ENCODE results near the gene CLDN12.

CLDN12 gene

GRCh38 chr7:90409667-90410066 lies 6.4 kb downstream of the CLDN12 start:
- H3K4me1 ChIP-seq (ENCODE audit: insufficient read depth, low read length): peaks cover under 1% of the 10 kb centered on the region
- H3K9me3 ChIP-seq (ENCODE audit: low read length): no peaks in the 10 kb centered on the region
- peaks cover 42% of the 10 kb centered on the region for H3K36me3 ChIP-seq (ENCODE audit: insufficient read depth, low read length)

GRCh38 chr7:90411510-90411909 lies 8.2 kb downstream of the CLDN12 start:
- H3K36me3 ChIP-seq (ENCODE audit: insufficient read depth, low read length): peaks cover 38% of the 10 kb centered on the region

More at GRCh38 chr7:90409667-90410066, 6.4 kb downstream of the CLDN12 start:
- H3K27me3 ChIP-seq (ENCODE audit: insufficient read depth, low read length): no peaks in the 10 kb centered on the region
- H3K4me3 ChIP-seq (ENCODE audit: low read length): no peak overlapping the region
- H2AFZ ChIP-seq (ENCODE audit: low read depth, low read length): no peak overlapping the region

GRCh38 chr7:90412458-90413184 lies 9.4 kb downstream of the CLDN12 start:
- Histone ChIP-seq H2AFZ (ENCODE audit: low read depth, low read length) (no peak overlapping the region), H3K4me1 (ENCODE audit: insufficient read depth, low read length) (no peaks in the 10 kb centered on the region), H3K9me3 (ENCODE audit: low read length) (no peaks in the 10 kb centered on the region), H3K4me3 (ENCODE audit: low read length) (no peak overlapping the region), H3K36me3 (ENCODE audit: insufficient read depth, low read length) (peaks cover 30% of the 10 kb centered on the region), H3K27me3 (ENCODE audit: insufficient read depth, low read length) (no peaks in the 10 kb centered on the region)

More at GRCh38 chr7:90411510-90411909, 8.2 kb downstream of the CLDN12 start:
- H3K27me3 ChIP-seq (ENCODE audit: insufficient read depth, low read length): no peaks in the 10 kb centered on the region
- no peaks in the 10 kb centered on the region for H3K9me3 ChIP-seq (ENCODE audit: low read length)
- no peaks in the 10 kb centered on the region for H3K4me1 ChIP-seq (ENCODE audit: insufficient read depth, low read length)
- no peak overlapping the region for H3K4me3 ChIP-seq (ENCODE audit: low read length)
- H2AFZ ChIP-seq (ENCODE audit: low read depth, low read length): no peak overlapping the region

- no peak overlapping the region for H3K4me3 ChIP-seq (ENCODE audit: low read length)
- no peaks in the 10 kb centered on the region for H3K9me3 ChIP-seq (ENCODE audit: low read length)
- no peaks in the 10 kb centered on the region for H3K27me3 ChIP-seq (ENCODE audit: insufficient read depth, low read length)
- peaks cover 26% of the 10 kb centered on the region for H3K36me3 ChIP-seq (ENCODE audit: insufficient read depth, low read length)
- no peaks in the 10 kb centered on the region for H3K4me1 ChIP-seq (ENCODE audit: insufficient read depth, low read length)
- no peak overlapping the region for H2AFZ ChIP-seq (ENCODE audit: low read depth, low read length)
Observed at GRCh38 chr7:90413185-90413528, 9.9 kb downstream of the CLDN12 start.

- Histone ChIP-seq H3K27me3 (ENCODE audit: insufficient read depth, low read length) (no peaks in the 10 kb centered on the region), H2AFZ (ENCODE audit: low read depth, low read length) (no peak overlapping the region), H3K4me1 (ENCODE audit: insufficient read depth, low read length) (no peaks in the 10 kb centered on the region), H3K36me3 (ENCODE audit: insufficient read depth, low read length) (no peaks in the 10 kb centered on the region), H3K4me3 (ENCODE audit: low read length) (no peak overlapping the region), H3K9me3 (ENCODE audit: low read length) (no peaks in the 10 kb centered on the region)
Observed at GRCh38 chr7:90421651-90422050, 18.4 kb downstream of the CLDN12 start.

GRCh38 chr7:90424720-90425119 lies 21.5 kb downstream of the CLDN12 start:
- Histone ChIP-seq H2AFZ (ENCODE audit: low read depth, low read length) (no peak overlapping the region), H3K4me3 (ENCODE audit: low read length) (no peak overlapping the region), H3K9me3 (ENCODE audit: low read length) (no peaks in the 10 kb centered on the region), H3K36me3 (ENCODE audit: insufficient read depth, low read length) (no peaks in the 10 kb centered on the region), H3K27me3 (ENCODE audit: insufficient read depth, low read length) (no peaks in the 10 kb centered on the region), H3K4me1 (ENCODE audit: insufficient read depth, low read length) (no peaks in the 10 kb centered on the region)

- Histone ChIP-seq H2AFZ (ENCODE audit: low read depth, low read length) (no peak overlapping the region), H3K4me1 (ENCODE audit: insufficient read depth, low read length) (no peaks in the 10 kb centered on the region), H3K4me3 (ENCODE audit: low read length) (no peak overlapping the region), H3K27me3 (ENCODE audit: insufficient read depth, low read length) (no peaks in the 10 kb centered on the region), H3K9me3 (ENCODE audit: low read length) (no peaks in the 10 kb centered on the region), H3K36me3 (ENCODE audit: insufficient read depth, low read length) (no peaks in the 10 kb centered on the region)
Observed at GRCh38 chr7:90425376-90425775, 22.1 kb downstream of the CLDN12 start.

GRCh38 chr7:90430614-90431460 lies 27.6 kb downstream of the CLDN12 start:
- Histone ChIP-seq H3K27me3 (ENCODE audit: insufficient read depth, low read length) (no peaks in the 10 kb centered on the region), H3K36me3 (ENCODE audit: insufficient read depth, low read length) (no peaks in the 10 kb centered on the region), H3K9me3 (ENCODE audit: low read length) (peaks cover 5% of the 10 kb centered on the region), H2AFZ (ENCODE audit: low read depth, low read length) (no peak overlapping the region), H3K4me3 (ENCODE audit: low read length) (no peak overlapping the region), H3K4me1 (ENCODE audit: insufficient read depth, low read length) (no peaks in the 10 kb centered on the region)

- H3K4me3 ChIP-seq (ENCODE audit: low read length): no peak overlapping the region
- no peaks in the 10 kb centered on the region for H3K4me1 ChIP-seq (ENCODE audit: insufficient read depth, low read length)
- peaks cover 5% of the 10 kb centered on the region for H3K9me3 ChIP-seq (ENCODE audit: low read length)
- no peaks in the 10 kb centered on the region for H3K27me3 ChIP-seq (ENCODE audit: insufficient read depth, low read length)
- no peak overlapping the region for H2AFZ ChIP-seq (ENCODE audit: low read depth, low read length)
- H3K36me3 ChIP-seq (ENCODE audit: insufficient read depth, low read length): no peaks in the 10 kb centered on the region
Observed at GRCh38 chr7:90432752-90433151, 29.5 kb downstream of the CLDN12 start.

- H3K27me3 ChIP-seq (ENCODE audit: insufficient read depth, low read length): no peaks in the 10 kb centered on the region
- no peak overlapping the region for H3K4me3 ChIP-seq (ENCODE audit: low read length)
- H3K4me1 ChIP-seq (ENCODE audit: insufficient read depth, low read length): no peaks in the 10 kb centered on the region
- H3K9me3 ChIP-seq (ENCODE audit: low read length): peaks cover 5% of the 10 kb centered on the region
- no peak overlapping the region for H2AFZ ChIP-seq (ENCODE audit: low read depth, low read length)
- H3K36me3 ChIP-seq (ENCODE audit: insufficient read depth, low read length): no peaks in the 10 kb centered on the region
Observed at GRCh38 chr7:90433221-90433620, 30.0 kb downstream of the CLDN12 start.

GRCh38 chr7:90445633-90446032 lies 42.4 kb downstream of the CLDN12 start:
- Histone ChIP-seq H3K9me3 (ENCODE audit: low read length) (no peaks in the 10 kb centered on the region), H3K4me1 (ENCODE audit: insufficient read depth, low read length) (no peaks in the 10 kb centered on the region), H2AFZ (ENCODE audit: low read depth, low read length) (no peak overlapping the region), H3K27me3 (ENCODE audit: insufficient read depth, low read length) (no peaks in the 10 kb centered on the region), H3K4me3 (ENCODE audit: low read length) (no peak overlapping the region), H3K36me3 (ENCODE audit: insufficient read depth, low read length) (no peaks in the 10 kb centered on the region)

GRCh38 chr7:90446137-90446899 lies 43.1 kb downstream of the CLDN12 start:
- H3K36me3 ChIP-seq (ENCODE audit: insufficient read depth, low read length): no peaks in the 10 kb centered on the region
- H3K4me3 ChIP-seq (ENCODE audit: low read length): no peak overlapping the region
- H3K9me3 ChIP-seq (ENCODE audit: low read length): no peaks in the 10 kb centered on the region
- no peaks in the 10 kb centered on the region for H3K4me1 ChIP-seq (ENCODE audit: insufficient read depth, low read length)
- H3K27me3 ChIP-seq (ENCODE audit: insufficient read depth, low read length): no peaks in the 10 kb centered on the region
- H2AFZ ChIP-seq (ENCODE audit: low read depth, low read length): no peak overlapping the region

Measured in neuron (in vitro differentiated cells).